GM21529 (cell line): ENCODE results near the gene ETV7.
"Not testable (repeated sequence)": the region's sequence is repeated elsewhere in the genome, so short reads cannot be mapped to it uniquely, and the experiment has no call there.

ENCODE experiments used
- ATAC-seq: cut with Tn5 transposase; IDR thresholded peaks from one replicate; pipeline ENCODE4 v1.9.1; 2021; ENCODE audit not compliant: unreplicated experiment

ETV7 gene

GRCh38 chr6:36364669-36365479 is 22.6 kb downstream of the ETV7 start:
- peak; percentile 65 for ATAC-seq

GRCh38 chr6:36364061-36364635 is 23.3 kb downstream of the ETV7 start:
- not testable (repeated sequence) for ATAC-seq

- ATAC-seq, result not testable (repeated sequence)
Measured at GRCh38 chr6:36363371-36363752, 24.1 kb downstream of the ETV7 start.

- ATAC-seq, result no peak
Measured at GRCh38 chr6:36362551-36363370, 24.7 kb downstream of the ETV7 start.

GRCh38 chr6:36361071-36361470 is 26.4 kb downstream of the ETV7 start:
- no peak for ATAC-seq

- no peak for ATAC-seq
Measured at GRCh38 chr6:36360241-36361054, 27.0 kb downstream of the ETV7 start.

GRCh38 chr6:36358226-36358915 is 29.1 kb downstream of the ETV7 start:
- ATAC-seq, result no peak

- no peak for ATAC-seq
Measured at GRCh38 chr6:36357872-36358225, 29.6 kb downstream of the ETV7 start.

- no peak for ATAC-seq
Measured at GRCh38 chr6:36355819-36356218, 31.6 kb downstream of the ETV7 start.

- no peak for ATAC-seq
Measured at GRCh38 chr6:36353411-36353915, 34.0 kb downstream of the ETV7 start.

- ATAC-seq, result no peak
Measured at GRCh38 chr6:36352477-36353157, 34.9 kb downstream of the ETV7 start.

- ATAC-seq, result no peak
Measured at GRCh38 chr6:36350681-36351571, 36.5 kb downstream of the ETV7 start.

- ATAC-seq, result no peak
Measured at GRCh38 chr6:36350082-36350481, 37.4 kb downstream of the ETV7 start.

GRCh38 chr6:36349240-36349639 is 38.2 kb downstream of the ETV7 start:
- no peak for ATAC-seq

GRCh38 chr6:36347621-36348020 is 39.8 kb downstream of the ETV7 start:
- no peak for ATAC-seq

GRCh38 chr6:36346486-36347273 is 40.8 kb downstream of the ETV7 start:
- no peak for ATAC-seq

GRCh38 chr6:36345681-36346466 is 41.6 kb downstream of the ETV7 start:
- no peak for ATAC-seq
